HG03575 (cell line): ENCODE results near the gene MRPS16.

ENCODE experiments used
- ATAC-seq: cut with Tn5 transposase; IDR thresholded peaks from one replicate; pipeline ENCODE4 v1.9.1; 2021; ENCODE audit not compliant: unreplicated experiment, insufficient number of reproducible peaks, low FRiP score; ENCODE audit errors: extremely low read depth

MRPS16 gene

DNA sequence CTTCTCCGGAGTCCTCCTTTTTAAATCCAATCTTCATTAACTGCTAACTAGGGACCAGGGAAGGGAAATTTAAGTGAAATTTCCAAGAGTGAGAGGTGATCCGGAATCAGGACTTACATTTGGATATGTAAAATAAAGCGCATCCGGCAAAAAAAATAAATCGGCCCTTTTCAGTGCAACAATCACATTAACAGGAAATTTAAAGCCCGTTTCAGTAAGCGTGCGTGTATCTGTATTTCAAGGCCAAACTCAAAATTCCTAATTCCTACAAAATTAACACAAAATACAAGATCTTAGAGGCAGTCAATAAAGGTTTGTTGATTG lies 6.2 kb downstream of the MRPS16 start:
- no peak for ATAC-seq

DNA sequence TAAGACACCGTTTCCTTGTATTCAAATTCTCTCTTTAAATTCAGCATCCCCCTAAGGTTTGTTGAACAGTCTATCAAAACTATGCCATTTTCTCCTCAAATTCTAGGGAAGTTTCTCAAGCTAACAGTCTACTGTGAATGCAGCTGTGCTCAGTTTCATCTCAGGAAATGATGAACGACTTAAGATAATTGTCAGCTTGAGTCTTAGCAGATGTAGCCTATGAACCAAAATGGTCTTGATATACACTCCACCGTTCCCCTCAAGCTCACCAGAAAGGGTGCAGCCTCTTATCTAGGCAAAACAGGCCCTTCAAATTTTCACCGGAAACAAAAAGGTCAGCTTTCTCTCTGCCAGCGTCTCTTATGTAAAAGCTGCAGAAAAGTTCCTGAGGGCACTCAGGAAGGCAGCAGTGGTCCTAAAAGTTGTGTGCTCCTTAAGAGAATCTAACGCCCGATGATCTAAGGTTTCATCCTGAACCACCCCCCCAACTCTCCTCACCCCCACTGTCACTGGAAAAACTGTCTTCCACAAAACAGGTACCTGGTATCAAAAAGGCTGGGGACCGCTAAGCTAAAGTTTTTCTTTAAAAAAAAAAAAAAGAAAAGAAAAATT lies 7.5 kb downstream of the MRPS16 start:
- ATAC-seq, result no peak

DNA sequence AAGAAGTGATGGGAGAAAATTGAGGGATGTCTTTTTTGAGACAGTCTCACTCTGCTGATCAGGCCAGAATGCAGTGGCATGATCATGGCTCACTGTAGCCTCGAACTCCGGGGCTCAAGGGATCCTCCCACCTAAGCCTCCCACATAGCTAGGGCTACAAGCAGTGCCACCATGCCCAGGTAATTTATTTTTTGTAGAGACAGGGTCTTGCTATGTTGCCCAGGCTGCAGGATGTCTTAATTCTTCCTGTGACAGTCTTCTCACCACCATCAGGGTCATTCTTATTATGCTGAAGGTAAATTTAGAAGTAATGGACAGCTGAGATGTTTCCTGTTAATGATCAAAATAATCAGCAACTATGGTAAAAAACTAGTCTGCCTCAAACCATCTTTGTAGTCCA lies 12.5 kb downstream of the MRPS16 start:
- ATAC-seq, result no peak

DNA sequence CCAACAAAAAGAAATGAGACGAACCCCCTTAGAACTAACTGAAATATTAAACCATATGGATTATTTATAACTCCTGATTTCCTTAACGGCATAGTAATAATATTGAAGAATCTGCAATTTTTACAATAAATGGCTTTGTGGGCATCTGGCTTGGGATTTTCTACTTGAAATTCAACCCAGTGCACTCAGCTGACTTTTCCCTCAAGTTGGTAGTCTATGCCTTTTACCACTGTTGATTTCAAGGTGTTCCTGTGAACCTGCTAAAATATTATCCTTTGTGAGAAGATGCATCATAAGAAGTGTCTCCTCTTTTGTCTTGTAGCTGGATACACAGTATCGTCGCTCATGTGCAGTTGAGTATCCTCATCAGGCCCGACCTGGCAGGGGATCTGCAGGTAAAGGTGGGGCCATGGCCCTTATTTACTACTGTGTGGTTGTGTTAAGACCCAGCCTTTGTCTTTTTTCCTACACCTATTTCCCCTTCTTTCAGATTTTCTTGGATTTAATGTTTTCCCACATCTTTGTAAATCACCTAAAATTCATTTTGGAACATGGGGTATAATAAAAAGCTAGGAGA lies 13.4 kb downstream of the MRPS16 start:
- no peak for ATAC-seq

DNA sequence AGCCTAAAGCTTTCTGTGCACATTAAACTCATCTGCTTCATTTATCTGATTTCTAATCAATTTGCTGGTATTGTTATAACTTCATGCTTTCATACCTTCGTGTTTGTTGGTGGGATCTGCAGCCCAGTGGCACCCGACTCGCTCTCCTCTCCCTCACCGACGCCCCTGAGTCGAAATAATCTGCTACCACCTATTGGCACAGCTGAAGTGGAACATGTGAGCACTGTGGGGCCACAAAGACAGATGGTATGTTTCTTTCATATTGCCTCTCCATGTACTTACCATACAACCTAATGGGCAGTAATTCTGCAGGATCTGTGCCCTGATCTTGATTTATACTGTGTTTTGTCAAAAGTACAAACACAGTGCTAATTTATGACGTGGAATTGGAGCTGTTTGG lies 17.7 kb downstream of the MRPS16 start:
- no peak for ATAC-seq

DNA sequence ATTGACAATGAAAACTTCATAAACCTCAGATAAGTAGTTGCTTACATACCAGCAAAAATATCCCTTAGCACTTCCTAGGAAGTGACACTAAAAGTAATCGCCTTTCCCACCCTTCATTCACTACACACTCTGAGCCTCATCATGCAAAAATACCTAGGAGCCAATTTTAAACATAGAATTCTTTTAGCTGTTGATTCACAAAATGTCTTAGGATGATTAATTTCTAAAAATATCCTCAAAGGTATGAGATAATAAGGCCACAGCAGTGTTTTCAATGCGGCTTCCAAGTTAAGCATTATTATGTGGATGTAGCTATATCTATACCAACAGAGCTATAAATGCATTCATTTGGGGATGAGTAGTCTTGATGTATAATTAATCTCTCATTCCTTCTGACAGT lies 18.6 kb downstream of the MRPS16 start:
- no peak for ATAC-seq

DNA sequence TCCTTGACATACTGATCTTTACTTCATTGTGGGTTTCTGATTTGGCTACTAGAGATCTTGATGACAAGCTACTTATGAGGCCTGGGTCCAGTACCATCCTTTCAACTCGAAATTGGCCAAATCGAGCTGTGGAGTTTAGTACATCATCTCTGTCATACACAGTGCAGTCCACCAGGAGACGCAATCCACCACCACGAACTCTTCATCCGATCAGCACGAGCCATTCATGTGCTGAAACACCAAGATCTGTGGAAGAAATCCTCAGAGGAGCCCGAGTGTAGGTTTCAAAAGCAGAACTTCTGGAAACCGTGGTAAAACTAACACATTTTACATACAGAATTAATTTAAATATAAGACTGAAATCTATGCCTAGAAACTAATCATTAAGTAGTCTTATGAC lies 19.6 kb downstream of the MRPS16 start:
- ATAC-seq, result no peak

DNA sequence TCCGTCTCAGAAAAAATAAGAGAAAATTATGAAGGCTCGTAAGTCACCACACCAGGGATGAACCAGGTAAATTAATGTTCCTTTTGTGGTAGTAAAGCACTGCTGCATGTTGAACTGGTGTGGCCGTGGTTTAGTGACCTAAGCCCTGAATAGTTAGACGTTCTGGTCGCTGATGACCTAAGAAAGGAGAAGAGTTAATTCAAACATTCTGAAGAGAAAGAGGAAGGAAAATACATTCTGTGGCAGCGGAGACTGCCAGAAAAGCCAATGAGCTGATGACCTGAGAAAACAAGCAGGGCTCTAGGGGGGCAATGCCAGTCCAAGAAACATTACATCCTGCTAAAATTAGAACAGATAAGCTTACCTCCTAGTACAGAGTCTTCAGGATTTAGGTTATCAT lies 22.9 kb downstream of the MRPS16 start:
- ATAC-seq, result no peak

DNA sequence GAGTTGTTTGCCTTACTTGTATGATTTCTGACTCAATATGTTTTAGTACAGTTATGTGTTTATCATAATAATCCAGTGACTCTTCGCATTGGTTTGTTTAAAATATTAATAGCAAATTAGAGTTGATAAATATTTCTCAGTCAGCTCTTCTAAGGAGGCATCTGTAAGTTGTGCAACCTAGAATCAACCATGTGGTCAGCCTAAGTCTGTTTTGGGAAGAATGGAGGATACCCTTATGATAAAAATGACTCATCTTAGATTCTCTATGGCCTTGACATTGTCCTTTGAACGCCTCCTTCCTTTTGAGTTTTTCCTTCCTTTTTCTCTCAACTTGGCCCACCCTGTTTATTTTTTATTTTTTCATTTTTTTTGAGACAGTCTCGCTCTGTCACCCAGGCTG lies 24.2 kb downstream of the MRPS16 start:
- no peak for ATAC-seq

DNA sequence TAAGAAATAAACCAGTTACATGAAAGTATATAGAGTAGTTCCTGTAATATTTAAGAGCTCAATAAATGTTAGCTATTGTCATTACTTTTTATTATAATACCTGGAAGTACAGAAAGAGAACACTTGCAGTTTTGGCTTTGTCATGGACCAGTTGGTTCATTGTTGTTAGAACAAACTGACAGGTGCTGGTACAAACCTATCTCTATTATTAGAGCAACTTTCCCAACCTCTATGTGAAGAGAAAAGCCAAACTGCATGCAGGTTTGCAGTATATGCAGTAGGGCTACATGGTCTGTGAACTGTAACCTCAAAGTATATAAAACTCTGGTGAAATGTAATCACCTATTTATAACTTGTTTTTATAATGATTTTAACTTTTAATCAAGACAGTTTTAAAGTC lies 25.8 kb downstream of the MRPS16 start:
- no peak for ATAC-seq

DNA sequence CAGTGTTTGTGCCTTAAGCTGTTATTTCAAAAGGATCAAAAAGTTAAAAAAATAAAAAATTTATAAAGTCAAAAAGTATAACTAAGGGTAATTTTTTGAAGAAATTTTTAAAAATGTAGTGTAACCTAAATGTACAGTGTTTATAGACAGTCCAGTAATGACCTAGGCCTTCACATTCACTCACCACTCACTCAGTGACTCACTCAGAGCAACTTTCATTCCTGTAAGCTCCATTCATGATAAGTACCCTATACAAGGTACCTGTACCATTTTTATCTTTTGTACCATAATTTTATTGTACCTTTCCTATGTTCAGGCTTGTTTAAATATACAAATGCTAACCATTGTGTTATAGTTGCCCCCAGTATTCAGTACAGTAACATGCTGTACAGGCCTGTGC lies 26.9 kb downstream of the MRPS16 start:
- no peak for ATAC-seq

DNA sequence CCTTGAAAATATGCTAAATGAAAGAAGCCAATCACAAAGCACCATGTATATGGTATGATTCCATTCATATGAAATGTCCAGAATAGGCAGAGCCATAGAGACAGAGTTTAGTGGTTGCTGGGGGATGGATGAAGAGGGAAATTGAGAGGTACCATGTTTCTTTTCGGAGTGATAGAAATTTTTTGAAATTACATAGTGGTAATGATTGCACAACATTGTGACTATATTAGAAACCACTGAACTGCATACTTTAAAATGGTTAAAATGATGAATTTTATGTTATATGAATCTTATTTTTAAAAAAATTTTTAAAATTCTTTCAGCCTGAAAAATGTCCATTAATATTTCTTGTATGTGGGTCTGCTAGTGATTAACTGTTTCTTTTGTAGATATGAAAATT lies 31.5 kb downstream of the MRPS16 start:
- ATAC-seq, result no peak

DNA sequence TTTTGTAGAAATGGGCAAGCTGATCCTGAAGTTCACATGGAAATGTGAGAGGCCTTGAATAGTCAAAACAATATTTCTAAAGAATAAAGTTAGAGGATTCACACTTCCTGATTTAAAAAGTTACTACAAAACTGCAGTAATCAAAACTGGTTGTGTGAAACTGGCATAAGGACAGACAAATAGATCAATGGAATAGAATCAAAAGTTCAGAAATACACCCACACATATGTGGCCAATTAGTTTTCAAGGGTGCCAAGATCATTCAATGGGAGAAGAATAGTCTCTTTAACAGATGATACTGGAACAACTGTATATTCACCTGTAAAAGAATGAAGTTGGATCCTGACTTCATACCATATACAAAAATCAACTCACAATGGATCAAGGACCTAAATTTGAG lies 33.1 kb downstream of the MRPS16 start:
- ATAC-seq, result no peak

DNA sequence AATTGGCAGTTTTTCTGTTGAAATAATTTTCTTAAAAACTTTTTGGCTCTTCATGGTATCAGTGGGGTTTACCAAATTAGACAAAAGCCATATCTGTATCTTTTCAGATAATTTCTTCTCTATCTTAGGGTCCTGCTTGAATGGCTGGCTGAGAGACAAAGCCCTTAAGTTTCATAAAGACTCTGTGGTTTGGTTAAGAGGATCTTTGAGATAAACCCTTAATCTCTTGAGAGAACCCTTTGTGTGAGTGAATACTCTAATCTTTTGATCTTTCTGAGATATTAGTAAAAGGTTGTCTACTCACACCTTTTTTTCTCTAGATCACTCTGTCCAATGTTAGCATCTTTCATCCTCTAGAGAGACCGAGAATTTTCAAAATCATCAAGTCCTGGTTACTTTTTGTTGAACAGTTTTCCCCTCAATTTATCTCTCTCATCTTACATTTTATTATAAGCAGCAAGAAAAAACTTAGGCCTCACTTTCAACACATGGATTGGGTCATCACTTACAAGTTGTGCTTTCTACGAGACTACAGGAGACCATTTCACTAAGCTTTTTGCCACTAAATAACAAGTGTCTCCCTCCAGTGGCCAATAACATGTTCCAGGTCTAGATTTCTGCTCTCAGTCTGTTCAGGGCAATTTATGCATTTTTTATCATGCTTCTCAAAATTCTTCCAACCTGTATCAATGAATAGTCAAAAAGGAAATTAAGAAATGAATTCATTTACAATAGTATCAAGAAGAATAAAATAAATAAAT lies 33.8 kb downstream of the MRPS16 start:
- no peak for ATAC-seq

DNA sequence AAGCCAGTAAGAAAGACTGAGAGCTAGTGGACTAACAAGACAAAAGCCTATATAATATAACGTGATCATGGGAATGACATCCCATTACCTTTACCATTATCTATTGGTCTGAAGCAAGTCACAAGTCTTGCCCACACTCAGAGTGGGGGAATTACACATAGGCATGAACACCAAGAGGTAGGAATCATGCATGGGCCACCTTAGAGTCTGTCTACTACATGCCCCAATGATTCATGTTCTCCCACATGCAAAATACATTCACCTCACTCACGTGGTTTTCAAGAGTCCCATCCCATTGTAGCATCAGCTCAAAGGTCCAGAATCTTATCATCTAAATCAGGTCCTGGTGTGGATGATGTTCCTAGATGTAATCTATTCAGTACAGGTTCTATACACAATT lies 34.8 kb downstream of the MRPS16 start:
- no peak for ATAC-seq

DNA sequence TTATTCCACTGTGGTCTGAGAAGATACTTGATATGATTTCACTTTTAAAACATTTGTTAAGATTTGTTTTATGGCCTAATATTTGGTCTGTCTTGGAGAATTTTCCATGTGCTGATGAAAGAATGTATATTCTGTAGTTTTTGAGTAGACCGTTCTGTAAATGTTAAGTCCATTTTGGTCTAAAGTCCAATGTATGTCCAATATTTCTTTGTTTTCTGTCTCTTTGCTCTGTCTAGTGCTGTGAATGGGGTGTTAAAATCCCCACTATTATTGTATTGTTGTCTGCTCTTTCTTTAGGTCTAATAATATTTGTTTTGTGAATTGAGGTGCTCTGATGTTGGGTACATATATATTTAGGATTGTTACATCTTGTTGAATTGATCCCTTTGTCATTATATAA lies 36.7 kb downstream of the MRPS16 start:
- ATAC-seq, result no peak

DNA sequence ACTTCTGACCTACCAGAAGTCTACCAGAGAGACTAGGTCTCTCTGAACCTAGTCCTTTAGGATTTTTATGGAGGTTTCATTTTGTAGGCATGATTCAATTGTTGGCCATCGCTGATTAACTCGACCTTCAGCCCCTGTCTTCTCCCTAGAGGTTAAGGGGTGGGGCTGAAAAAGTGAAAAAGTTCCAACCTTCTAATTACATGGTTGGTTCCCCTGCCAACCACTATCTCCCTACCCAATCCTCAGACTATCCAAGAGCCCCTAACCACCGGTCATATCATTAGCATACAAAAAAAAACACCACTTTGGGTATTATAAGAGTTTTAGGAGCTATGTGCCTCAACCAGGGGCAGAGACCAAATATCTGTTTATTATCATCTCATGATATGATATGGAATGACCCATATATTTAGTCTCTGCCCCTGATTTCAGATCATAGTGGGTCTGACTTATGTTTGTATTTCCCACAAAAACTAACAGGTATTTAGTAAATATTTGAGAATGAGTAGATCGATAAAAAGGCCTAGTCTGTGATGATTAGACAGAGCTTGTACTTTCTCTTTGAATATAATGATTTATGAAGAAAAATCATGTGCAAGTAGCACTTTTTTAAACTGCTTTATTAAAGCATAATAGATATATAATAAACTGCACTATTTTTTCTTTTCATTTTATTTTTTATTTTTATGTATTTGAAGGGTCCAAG lies 41.2 kb downstream of the MRPS16 start:
- ATAC-seq, result no peak

DNA sequence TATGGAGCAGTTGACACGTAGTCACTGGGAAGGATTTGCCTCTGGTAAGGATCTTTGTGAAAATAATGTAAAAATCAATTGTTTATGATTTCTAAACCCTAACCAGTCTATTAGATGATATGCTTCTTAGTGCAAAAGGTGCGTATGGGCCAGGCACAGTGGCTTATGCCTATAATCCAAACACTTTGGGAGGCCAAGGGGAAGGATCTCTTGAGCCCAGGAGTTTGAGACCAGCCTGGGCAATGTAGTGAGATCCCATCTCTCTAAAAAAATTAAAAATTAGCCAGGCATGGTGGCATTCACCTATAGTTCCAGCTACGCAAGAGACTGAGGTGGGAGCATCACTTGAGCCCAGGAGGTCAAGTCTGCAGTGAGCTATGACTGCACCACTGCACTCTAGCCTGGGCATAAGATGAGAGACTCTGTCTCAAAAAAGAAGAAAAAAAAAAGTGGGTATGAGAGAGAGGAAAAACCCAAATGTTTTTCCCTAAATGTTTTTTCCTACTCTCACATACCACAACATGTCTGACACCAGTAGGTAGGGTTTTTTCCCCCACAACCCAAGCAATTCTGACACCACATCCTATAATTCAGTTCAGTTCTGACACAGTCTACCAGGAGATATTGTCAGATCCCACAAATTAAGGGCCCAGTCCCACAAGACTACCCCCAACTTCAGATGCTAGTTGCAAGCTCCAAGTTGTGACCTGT lies 41.9 kb downstream of the MRPS16 start:
- no peak for ATAC-seq

DNA sequence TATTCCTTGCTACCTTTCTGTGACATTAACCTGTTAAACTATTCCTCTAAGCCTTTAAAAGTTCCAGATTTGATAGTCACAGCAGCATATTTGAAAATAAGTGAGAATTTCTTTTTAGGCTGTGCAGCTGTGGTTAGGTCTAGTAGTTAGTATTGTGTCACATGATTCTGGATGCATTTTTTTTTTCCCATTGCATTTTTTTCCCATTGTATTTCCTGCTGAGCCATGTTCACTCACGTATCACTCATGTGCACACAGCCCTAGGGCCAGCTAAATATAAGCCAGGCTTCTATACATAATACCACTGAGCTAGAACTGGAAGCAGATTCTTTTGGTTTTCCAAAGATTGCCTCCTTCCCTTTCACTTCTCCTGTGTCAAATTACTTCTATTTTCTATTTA lies 42.7 kb downstream of the MRPS16 start:
- no peak for ATAC-seq

DNA sequence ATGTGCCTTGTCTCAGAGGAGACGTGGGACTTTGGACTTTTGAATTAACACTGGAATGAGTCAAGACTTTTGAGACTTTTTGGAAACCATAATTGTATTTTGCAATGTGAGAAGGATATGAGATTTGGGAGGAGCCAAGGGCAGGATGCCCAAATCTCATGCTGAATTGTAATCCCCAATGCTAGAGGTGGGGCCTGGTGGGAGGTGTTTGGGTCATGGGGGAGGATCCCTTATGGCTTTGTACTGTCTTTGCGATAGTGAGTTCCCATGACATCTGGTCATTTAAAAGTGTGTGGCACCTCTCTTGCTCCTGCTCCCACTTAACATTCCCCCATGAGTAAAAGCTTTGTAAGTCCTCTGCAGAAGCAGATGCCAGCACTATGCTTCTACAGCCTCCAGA lies 44.6 kb downstream of the MRPS16 start:
- ATAC-seq, result no peak
